Stromal cell of bone marrow (primary cell): ENCODE measurements around the gene PVR.
"Not testable (repeated sequence)": the region's sequence is repeated elsewhere in the genome, so short reads cannot be mapped to it uniquely, and the experiment has no call there.

ENCODE experiments used
- DNase-seq: peaks from one replicate; pipeline ENCODE4 v3.0.0-alpha.2; 2012; ENCODE audit warnings: low read depth

Gene PVR

GRCh38 chr19:44618640-44619357, 24.9 kb upstream of the PVR start:
- DNase-seq, result no peak

- DNase-seq, result no peak
Observed at GRCh38 chr19:44620667-44621066, 23.0 kb upstream of the PVR start.

GRCh38 chr19:44621367-44621766, 22.3 kb upstream of the PVR start:
- no peak for DNase-seq

GRCh38 chr19:44623080-44623479, 20.6 kb upstream of the PVR start:
- peak; percentile 38 for DNase-seq

- DNase-seq, result no peak
Observed at GRCh38 chr19:44623626-44624025, 20.1 kb upstream of the PVR start.

GRCh38 chr19:44624840-44625354, 18.8 kb upstream of the PVR start:
- no peak for DNase-seq

GRCh38 chr19:44625637-44626036, 18.1 kb upstream of the PVR start:
- DNase-seq, result not testable (repeated sequence)

GRCh38 chr19:44626048-44626624, 17.6 kb upstream of the PVR start:
- DNase-seq, result peak; percentile 50

- no peak for DNase-seq
Observed at GRCh38 chr19:44627631-44628030, 16.1 kb upstream of the PVR start.

- no peak for DNase-seq
Observed at GRCh38 chr19:44628793-44629192, 14.9 kb upstream of the PVR start.

- not testable (repeated sequence) for DNase-seq
Observed at GRCh38 chr19:44631611-44632010, 12.1 kb upstream of the PVR start.

GRCh38 chr19:44634058-44634457, 9.7 kb upstream of the PVR start:
- DNase-seq, result not testable (repeated sequence)

GRCh38 chr19:44634785-44635184, 8.9 kb upstream of the PVR start:
- DNase-seq, result no peak

GRCh38 chr19:44635581-44636438, 7.9 kb upstream of the PVR start:
- DNase-seq, result no peak

- no peak for DNase-seq
Observed at GRCh38 chr19:44636439-44637389, 7.0 kb upstream of the PVR start.

GRCh38 chr19:44637390-44637764, 6.3 kb upstream of the PVR start:
- DNase-seq, result no peak

- DNase-seq, result peak; percentile 42
Observed at GRCh38 chr19:44640518-44640917, 3.2 kb upstream of the PVR start.

GRCh38 chr19:44641501-44642265, 2.0 kb upstream of the PVR start:
- DNase-seq, result no peak

- DNase-seq, result no peak
Observed at GRCh38 chr19:44642377-44642776, 1.3 kb upstream of the PVR start.

- DNase-seq, result no peak
Observed at GRCh38 chr19:44644402-44645016, 799 bp downstream of the PVR start.
